ENCODE results near the gene SLC6A13.
"Not testable (repeated sequence)": the region's sequence is repeated elsewhere in the genome, so short reads cannot be mapped to it uniquely, and the experiment has no call there.

Gene SLC6A13

DNA sequence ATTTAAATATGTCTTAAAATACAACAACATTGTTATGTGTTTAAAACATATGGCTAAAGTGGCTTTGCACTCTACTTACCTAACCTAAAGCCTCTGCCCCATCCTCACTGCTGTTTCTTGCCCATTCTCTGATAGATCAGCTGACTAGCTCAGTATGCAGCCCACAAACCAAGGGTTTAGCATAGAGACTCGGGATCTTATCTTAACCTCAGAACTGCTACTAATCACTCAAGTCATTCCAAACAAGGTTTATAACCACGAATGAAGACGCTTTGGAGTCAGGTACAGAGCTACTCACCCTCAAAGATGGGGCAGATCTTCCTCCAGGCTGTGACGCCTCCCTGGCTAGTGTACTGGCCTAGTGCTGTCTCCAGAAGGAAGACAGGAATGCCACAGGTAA is 19.3 kb downstream of the SLC6A13 start:
- no peak overlapping the region for H3K4me3 ChIP-seq (ENCODE audit: low read length)
- no peak overlapping the region for H3K9ac ChIP-seq (ENCODE audit: low read length)
- H3K9me3 ChIP-seq (ENCODE audit: control insufficient read depth, low read length), result peaks cover 15% of the 10 kb centered on the region
- DNase-seq (ENCODE audit: low read depth), result no peak
- H3K4me1 ChIP-seq (ENCODE audit: control insufficient read depth, insufficient read depth, low read length), result no peaks in the 10 kb centered on the region
- H3K36me3 ChIP-seq (ENCODE audit: control insufficient read depth, insufficient read depth, low read length, severe bottlenecking), result no peaks in the 10 kb centered on the region
- H3K27me3 ChIP-seq (replicated peaks; ENCODE audit: control insufficient read depth, insufficient read depth, low read length), result peaks cover 13% of the 10 kb centered on the region

DNA sequence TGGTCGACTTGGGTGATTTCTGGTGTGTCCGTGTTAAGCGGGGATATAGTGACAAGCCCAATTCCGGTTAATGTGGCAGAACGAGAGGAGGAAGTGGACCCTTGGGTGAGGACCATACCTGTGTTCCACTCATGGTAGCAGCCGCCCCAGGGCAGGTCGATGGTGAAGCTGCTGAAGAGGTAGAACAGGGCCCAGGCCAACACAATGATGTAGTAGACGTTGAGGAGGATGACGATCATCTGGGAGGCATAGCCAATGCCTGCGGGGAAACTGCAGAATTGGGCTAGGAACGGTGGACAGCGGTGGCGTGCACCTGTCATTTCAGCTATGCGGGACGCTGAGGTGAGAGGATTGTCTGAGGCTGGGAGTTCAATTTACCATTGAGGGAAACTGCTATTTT is 20.1 kb downstream of the SLC6A13 start:
- Histone ChIP-seq H3K36me3 (ENCODE audit: control insufficient read depth, insufficient read depth, low read length, severe bottlenecking) (no peaks in the 10 kb centered on the region), H3K27me3 (replicated peaks; ENCODE audit: control insufficient read depth, insufficient read depth, low read length) (peaks cover 13% of the 10 kb centered on the region), H3K4me1 (ENCODE audit: control insufficient read depth, insufficient read depth, low read length) (no peaks in the 10 kb centered on the region), H3K9ac (ENCODE audit: low read length) (no peak overlapping the region), H3K9me3 (ENCODE audit: control insufficient read depth, low read length) (peaks cover 10% of the 10 kb centered on the region), H3K4me3 (ENCODE audit: low read length) (no peak overlapping the region)
- DNase-seq (ENCODE audit: low read depth), result no peak

- Histone ChIP-seq H3K9me3 (ENCODE audit: control insufficient read depth, low read length) (peaks cover 9% of the 10 kb centered on the region), H3K27me3 (replicated peaks; ENCODE audit: control insufficient read depth, insufficient read depth, low read length) (peaks cover 13% of the 10 kb centered on the region), H3K36me3 (ENCODE audit: control insufficient read depth, insufficient read depth, low read length, severe bottlenecking) (no peaks in the 10 kb centered on the region), H3K4me1 (ENCODE audit: control insufficient read depth, insufficient read depth, low read length) (no peaks in the 10 kb centered on the region), H3K4me3 (ENCODE audit: low read length) (no peak overlapping the region), H3K9ac (ENCODE audit: low read length) (no peak overlapping the region)
- no peak for DNase-seq (ENCODE audit: low read depth)
These were observed 21.4 kb downstream of the SLC6A13 start for GRCh38 chr12:241266-241665.

- Histone ChIP-seq H3K4me3 (ENCODE audit: low read length) (no peak overlapping the region), H3K9ac (ENCODE audit: low read length) (no peak overlapping the region), H3K9me3 (ENCODE audit: control insufficient read depth, low read length) (peaks cover 12% of the 10 kb centered on the region), H3K4me1 (ENCODE audit: control insufficient read depth, insufficient read depth, low read length) (no peaks in the 10 kb centered on the region), H3K27me3 (replicated peaks; ENCODE audit: control insufficient read depth, insufficient read depth, low read length) (peaks cover 13% of the 10 kb centered on the region), H3K36me3 (ENCODE audit: control insufficient read depth, insufficient read depth, low read length, severe bottlenecking) (no peaks in the 10 kb centered on the region)
- DNase-seq (ENCODE audit: low read depth), result no peak
These were observed 22.1 kb downstream of the SLC6A13 start for GRCh38 chr12:240566-240965.

DNA sequence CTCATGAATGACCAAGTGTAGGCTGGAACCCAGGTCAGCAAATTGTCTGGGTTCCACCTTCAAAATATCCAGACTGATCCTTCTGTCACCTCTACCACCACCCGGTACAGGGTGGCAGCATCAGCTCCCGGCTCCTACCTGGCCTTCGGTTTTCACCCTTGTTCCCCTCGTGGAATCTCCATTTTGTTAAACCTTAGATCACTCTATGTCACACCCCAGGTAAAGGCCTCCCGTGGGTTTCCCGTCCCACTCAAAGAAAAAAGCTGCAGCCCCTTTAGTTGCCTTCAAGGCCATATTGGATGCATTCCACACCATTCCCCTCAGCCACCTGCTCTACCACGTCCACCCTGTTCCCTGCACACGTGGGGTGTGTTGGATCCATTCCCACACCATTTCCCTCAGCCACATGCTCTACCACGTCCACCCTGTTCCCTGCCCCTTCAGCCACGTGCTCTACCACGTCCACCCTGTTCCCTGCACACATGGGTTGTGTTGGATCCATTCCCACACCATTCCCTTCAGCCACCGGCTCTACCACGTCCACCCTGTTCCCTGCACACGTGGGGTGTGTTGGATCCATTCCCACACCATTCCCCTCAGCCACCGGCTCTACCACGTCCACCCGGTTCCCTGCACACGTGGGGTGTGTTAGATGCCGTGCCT is 23.8 kb downstream of the SLC6A13 start:
- H3K9me3 ChIP-seq (ENCODE audit: control insufficient read depth, low read length), result peaks cover 18% of the 10 kb centered on the region
- DNase-seq (ENCODE audit: low read depth), result no peak

GRCh38 chr12:238116-238515 is 24.5 kb downstream of the SLC6A13 start:
- H3K36me3 ChIP-seq (ENCODE audit: control insufficient read depth, insufficient read depth, low read length, severe bottlenecking), result no peaks in the 10 kb centered on the region
- no peaks in the 10 kb centered on the region for H3K4me1 ChIP-seq (ENCODE audit: control insufficient read depth, insufficient read depth, low read length)
- peaks cover 18% of the 10 kb centered on the region for H3K9me3 ChIP-seq (ENCODE audit: control insufficient read depth, low read length)
- DNase-seq (ENCODE audit: low read depth), result no peak
- H3K27me3 ChIP-seq (replicated peaks; ENCODE audit: control insufficient read depth, insufficient read depth, low read length), result peaks cover 8% of the 10 kb centered on the region
- H3K9ac ChIP-seq (ENCODE audit: low read length), result no peak overlapping the region
- H3K4me3 ChIP-seq (ENCODE audit: low read length), result no peak overlapping the region

More for the DNA sequence above, 23.8 kb downstream of the SLC6A13 start:
- no peak overlapping the region for H3K4me3 ChIP-seq (ENCODE audit: low read length)
- H3K4me1 ChIP-seq (ENCODE audit: control insufficient read depth, insufficient read depth, low read length), result no peaks in the 10 kb centered on the region
- H3K27me3 ChIP-seq (replicated peaks; ENCODE audit: control insufficient read depth, insufficient read depth, low read length), result peaks cover 10% of the 10 kb centered on the region
- no peak overlapping the region for H3K9ac ChIP-seq (ENCODE audit: low read length)
- H3K36me3 ChIP-seq (ENCODE audit: control insufficient read depth, insufficient read depth, low read length, severe bottlenecking), result no peaks in the 10 kb centered on the region

DNA sequence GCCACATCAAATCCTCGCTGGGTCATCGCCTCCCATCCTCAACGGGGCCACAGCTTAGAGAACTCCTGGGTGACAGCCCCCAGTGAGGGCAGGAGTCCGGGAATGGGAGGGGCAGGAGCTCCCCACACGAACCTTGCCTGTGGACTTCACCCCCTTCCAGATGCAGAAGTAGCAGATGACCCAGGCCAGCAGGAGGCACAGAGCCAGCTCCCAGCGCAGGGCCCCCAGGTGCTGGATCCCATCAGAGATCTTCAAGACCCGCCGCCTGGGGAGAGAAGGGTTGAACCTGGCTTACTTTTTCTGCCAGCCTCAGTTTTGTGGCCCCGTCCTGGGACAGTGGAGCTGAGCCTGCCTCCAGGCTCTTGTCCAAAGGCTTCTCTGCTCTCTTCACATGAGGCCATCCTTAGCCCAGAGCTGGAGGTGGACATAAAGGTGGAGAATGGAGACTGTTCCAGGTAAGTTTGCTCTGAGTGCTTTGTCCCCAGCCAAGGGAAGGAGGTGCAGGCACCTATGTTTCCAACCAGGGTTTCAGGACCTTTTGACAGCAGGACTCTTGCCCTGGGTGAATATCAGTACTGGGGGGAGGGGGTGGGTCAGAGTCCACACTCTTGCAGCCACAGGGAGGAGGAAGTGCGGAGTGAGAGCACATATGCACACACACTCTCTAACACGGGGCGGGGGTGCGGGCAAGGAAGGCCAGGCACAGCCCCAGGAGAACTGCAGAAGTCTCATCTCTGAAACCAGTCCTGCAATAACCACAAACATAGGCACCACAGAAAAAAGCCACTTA is 25.4 kb downstream of the SLC6A13 start:
- Histone ChIP-seq H3K4me3 (ENCODE audit: low read length) (no peak overlapping the region), H3K9me3 (ENCODE audit: control insufficient read depth, low read length) (peaks cover 18% of the 10 kb centered on the region), H3K36me3 (ENCODE audit: control insufficient read depth, insufficient read depth, low read length, severe bottlenecking) (no peaks in the 10 kb centered on the region), H3K27me3 (replicated peaks; ENCODE audit: control insufficient read depth, insufficient read depth, low read length) (peaks cover 17% of the 10 kb centered on the region), H3K4me1 (ENCODE audit: control insufficient read depth, insufficient read depth, low read length) (no peaks in the 10 kb centered on the region), H3K9ac (ENCODE audit: low read length) (no peak overlapping the region)
- no peak for DNase-seq (ENCODE audit: low read depth)

DNA sequence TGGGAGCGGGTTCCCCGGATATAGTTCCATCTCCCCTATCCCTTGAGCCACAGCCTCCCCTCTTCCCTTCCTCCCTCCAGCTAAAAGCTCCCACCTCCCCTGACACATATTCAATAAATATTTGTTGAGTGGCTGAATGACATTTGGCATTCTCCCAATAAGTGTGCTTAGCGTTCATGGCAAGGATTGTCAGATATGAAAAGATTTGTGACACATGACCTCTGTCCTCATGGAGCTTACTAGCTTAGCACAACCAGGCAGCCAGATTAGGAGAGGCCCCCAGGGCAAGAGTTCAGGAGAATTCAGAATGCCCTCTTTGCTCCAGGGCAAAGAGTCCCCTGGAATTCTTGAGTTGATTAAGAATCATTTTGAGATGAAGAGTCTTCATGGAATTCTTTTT is 26.2 kb downstream of the SLC6A13 start:
- Histone ChIP-seq H3K4me1 (ENCODE audit: control insufficient read depth, insufficient read depth, low read length) (no peaks in the 10 kb centered on the region), H3K4me3 (ENCODE audit: low read length) (no peak overlapping the region), H3K9me3 (ENCODE audit: control insufficient read depth, low read length) (peaks cover 18% of the 10 kb centered on the region), H3K27me3 (replicated peaks; ENCODE audit: control insufficient read depth, insufficient read depth, low read length) (peaks cover 25% of the 10 kb centered on the region), H3K36me3 (ENCODE audit: control insufficient read depth, insufficient read depth, low read length, severe bottlenecking) (no peaks in the 10 kb centered on the region), H3K9ac (ENCODE audit: low read length) (no peak overlapping the region)
- no peak for DNase-seq (ENCODE audit: low read depth)

GRCh38 chr12:235967-236366 is 26.7 kb downstream of the SLC6A13 start:
- not testable (repeated sequence) for DNase-seq (ENCODE audit: low read depth); H3K36me3 ChIP-seq (ENCODE audit: control insufficient read depth, insufficient read depth, low read length, severe bottlenecking); H3K4me1 ChIP-seq (ENCODE audit: control insufficient read depth, insufficient read depth, low read length); H3K4me3 ChIP-seq (ENCODE audit: low read length); H3K9ac ChIP-seq (ENCODE audit: low read length)
- H3K9me3 ChIP-seq (ENCODE audit: control insufficient read depth, low read length), result peaks cover 18% of the 10 kb centered on the region
- H3K27me3 ChIP-seq (replicated peaks; ENCODE audit: control insufficient read depth, insufficient read depth, low read length), result peaks cover 28% of the 10 kb centered on the region

GRCh38 chr12:234891-235415 is 27.7 kb downstream of the SLC6A13 start:
- H3K4me1 ChIP-seq (ENCODE audit: control insufficient read depth, insufficient read depth, low read length), result no peaks in the 10 kb centered on the region
- H3K9me3 ChIP-seq (ENCODE audit: control insufficient read depth, low read length), result peaks cover 18% of the 10 kb centered on the region
- no peak for DNase-seq (ENCODE audit: low read depth)
- peaks cover 36% of the 10 kb centered on the region for H3K27me3 ChIP-seq (replicated peaks; ENCODE audit: control insufficient read depth, insufficient read depth, low read length)
- H3K4me3 ChIP-seq (ENCODE audit: low read length), result no peak overlapping the region
- no peak overlapping the region for H3K9ac ChIP-seq (ENCODE audit: low read length)
- H3K36me3 ChIP-seq (ENCODE audit: control insufficient read depth, insufficient read depth, low read length, severe bottlenecking), result no peaks in the 10 kb centered on the region

DNA sequence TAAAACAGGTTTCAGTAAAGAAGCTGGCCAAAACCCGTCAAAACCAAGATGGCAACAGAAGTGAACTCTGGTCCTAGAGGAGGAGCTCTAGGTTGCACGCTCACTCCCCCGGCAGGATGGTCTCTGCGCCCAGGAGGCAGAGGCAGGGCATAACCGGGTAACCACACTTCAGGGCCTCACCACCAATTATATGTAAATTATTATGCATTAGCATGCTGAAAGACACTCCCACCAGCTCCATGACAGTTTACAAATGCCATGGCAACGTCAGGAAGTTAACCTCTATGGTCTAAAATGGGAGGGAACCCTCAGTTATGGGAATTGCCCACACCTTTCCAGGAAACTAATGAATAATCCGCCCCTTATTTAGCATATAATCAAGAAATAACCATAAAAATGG is 28.6 kb downstream of the SLC6A13 start:
- no peak for DNase-seq (ENCODE audit: low read depth)
- H3K27me3 ChIP-seq (replicated peaks; ENCODE audit: control insufficient read depth, insufficient read depth, low read length), result peaks cover 41% of the 10 kb centered on the region
- no peak overlapping the region for H3K9ac ChIP-seq (ENCODE audit: low read length)
- H3K4me3 ChIP-seq (ENCODE audit: low read length), result no peak overlapping the region
- H3K4me1 ChIP-seq (ENCODE audit: control insufficient read depth, insufficient read depth, low read length), result no peaks in the 10 kb centered on the region
- H3K36me3 ChIP-seq (ENCODE audit: control insufficient read depth, insufficient read depth, low read length, severe bottlenecking), result no peaks in the 10 kb centered on the region
- H3K9me3 ChIP-seq (ENCODE audit: control insufficient read depth, low read length), result peaks cover 18% of the 10 kb centered on the region

Data from adipocyte (in vitro differentiated cells).